ENCODE data around the gene AKNAD1. TPM values are rescaled to one million over a fixed set of nuclear protein-coding genes. Genes with fewer than 3 reads are reported as not detected.

AKNAD1 gene
- total and polyA plus RNA-seq, 7 donors = 0.14 to 2.1 (median 0.69) TPM

DNA sequence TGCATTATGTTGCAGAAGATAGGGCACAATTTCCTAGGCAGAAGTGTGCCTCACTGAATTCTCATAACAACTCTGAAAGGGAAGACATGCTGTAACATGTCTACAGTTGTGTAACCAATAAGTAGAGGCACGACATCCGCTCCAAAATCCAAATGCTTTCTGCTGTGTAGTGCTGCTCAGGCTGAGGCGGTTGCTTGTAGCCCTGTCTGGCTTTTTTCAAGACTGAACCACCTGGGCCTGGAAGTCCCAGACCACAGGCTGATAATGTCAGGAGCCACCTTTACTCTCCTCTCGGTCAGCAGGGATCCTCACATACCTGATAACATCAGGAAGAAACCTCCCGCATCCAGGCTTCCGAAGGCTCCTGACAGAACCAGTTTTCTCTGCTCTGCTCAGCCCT lies 10.9 kb downstream of the AKNAD1 start:
- no peaks in the 10 kb centered on the region for H3K27me3 ChIP-seq (ENCODE audit: insufficient read depth in 3 of 3, low read length in 2 of 3)
- WGBS, 3 donors = 85 to 97% (median 95%) methylated on average over 6 of the region's 6 CpGs
- intact Hi-C loops (cut with DNase I) = no loop called here
- no peaks in the 10 kb centered on the region for H3K9me3 ChIP-seq
- ATAC-seq = no peak
- no peak for DNase-seq
- peaks cover 8% of the 10 kb centered on the region for H3K4me1 ChIP-seq
- H3K36me3 ChIP-seq (ENCODE audit: insufficient read depth in 1 of 2, low read depth in 1 of 2) = no peaks in the 10 kb centered on the region
- no peak overlapping the region for H3K27ac ChIP-seq
- no peak overlapping the region for H3K4me3 ChIP-seq
- TF ChIP-seq, protein P1, sequence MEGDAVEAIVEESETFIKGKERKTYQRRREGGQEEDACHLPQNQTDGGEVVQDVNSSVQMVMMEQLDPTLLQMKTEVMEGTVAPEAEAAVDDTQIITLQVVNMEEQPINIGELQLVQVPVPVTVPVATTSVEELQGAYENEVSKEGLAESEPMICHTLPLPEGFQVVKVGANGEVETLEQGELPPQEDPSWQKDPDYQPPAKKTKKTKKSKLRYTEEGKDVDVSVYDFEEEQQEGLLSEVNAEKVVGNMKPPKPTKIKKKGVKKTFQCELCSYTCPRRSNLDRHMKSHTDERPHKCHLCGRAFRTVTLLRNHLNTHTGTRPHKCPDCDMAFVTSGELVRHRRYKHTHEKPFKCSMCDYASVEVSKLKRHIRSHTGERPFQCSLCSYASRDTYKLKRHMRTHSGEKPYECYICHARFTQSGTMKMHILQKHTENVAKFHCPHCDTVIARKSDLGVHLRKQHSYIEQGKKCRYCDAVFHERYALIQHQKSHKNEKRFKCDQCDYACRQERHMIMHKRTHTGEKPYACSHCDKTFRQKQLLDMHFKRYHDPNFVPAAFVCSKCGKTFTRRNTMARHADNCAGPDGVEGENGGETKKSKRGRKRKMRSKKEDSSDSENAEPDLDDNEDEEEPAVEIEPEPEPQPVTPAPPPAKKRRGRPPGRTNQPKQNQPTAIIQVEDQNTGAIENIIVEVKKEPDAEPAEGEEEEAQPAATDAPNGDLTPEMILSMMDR (IDR thresholded peaks at IDR 0.05) = no peak

DNA sequence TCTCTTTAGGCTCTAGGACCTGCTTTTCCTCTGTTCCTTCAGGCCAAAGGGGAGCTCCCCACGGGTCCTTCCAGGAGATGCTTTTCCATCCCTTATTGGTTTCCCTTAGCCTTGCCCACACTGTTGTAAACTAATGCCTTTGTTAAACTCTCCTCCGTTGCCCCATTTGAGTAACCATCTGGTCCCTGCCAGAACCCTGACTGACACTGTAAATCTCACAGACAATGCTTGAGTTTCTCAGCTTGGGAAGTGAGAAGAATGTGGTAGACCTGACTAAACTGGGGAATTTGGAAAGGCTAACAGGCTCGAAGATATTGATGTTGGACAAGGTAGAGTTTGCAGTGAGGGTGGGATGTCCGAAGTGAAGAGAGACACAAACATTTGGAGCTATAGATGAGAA lies 11.4 kb downstream of the AKNAD1 start:
- no peak for ATAC-seq
- Histone ChIP-seq H3K27me3 (ENCODE audit: insufficient read depth in 3 of 3, low read length in 2 of 3) (no peaks in the 10 kb centered on the region), H3K4me3 (no peak overlapping the region), H3K9me3 (no peaks in the 10 kb centered on the region), H3K36me3 (ENCODE audit: insufficient read depth in 1 of 2, low read depth in 1 of 2) (no peaks in the 10 kb centered on the region), H3K27ac (no peak overlapping the region), H3K4me1 (peaks cover 8% of the 10 kb centered on the region)
- WGBS, 3 donors = 68 to 86% (median 81%) methylated on average over 4 of the region's 4 CpGs
- DNase-seq = no peak
- intact Hi-C loops (cut with DNase I) = no loop called here
- TF ChIP-seq, protein P1 (IDR thresholded peaks at IDR 0.05) = no peak

DNA sequence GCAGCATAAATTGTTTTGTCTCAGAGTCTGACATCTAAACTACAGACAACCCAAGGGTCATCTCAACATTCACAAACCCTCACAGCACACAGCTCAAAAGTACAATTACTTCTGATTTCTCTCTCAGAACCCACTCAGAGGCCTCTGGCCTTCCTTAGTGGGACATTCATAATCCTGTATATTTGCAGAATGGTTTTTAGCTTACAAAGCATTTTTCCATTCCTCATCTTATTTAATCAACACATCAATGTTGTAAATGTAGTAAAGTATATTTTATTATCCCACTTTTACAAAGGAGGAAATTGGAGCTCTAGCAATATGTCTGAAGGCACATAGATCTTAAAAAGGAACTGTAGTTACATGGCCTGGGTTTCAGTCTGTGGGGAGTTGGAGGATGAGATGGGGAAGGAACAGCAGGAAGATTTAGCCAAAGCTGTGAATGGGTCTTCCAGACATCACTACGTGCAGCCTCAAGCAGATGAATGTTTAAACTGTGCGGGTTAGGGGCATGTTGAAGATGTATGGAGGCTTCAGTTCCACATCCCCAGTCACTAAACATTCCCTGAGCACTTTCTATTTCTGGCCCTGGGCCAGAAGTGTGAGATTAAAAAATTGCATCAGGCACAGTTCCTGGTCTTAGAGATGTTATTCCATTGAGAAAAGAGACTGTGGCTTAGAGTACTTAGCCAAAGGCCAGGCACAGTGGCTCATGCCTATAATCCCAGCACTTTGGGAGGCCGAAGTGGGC lies 13.3 kb downstream of the AKNAD1 start:
- H3K4me3 ChIP-seq = no peak overlapping the region
- no peaks in the 10 kb centered on the region for H3K36me3 ChIP-seq (ENCODE audit: insufficient read depth in 1 of 2, low read depth in 1 of 2)
- H3K27ac ChIP-seq = no peak overlapping the region
- WGBS, 3 donors = 76 to 82% (median 79%) methylated on average over 3 of the region's 3 CpGs
- ATAC-seq = no peak
- intact Hi-C loops (cut with DNase I) = no loop called here
- H3K27me3 ChIP-seq (ENCODE audit: insufficient read depth in 3 of 3, low read length in 2 of 3) = no peaks in the 10 kb centered on the region
- peaks cover 8% of the 10 kb centered on the region for H3K4me1 ChIP-seq
- no peaks in the 10 kb centered on the region for H3K9me3 ChIP-seq
- DNase-seq = no peak
- TF ChIP-seq, protein P1 (IDR thresholded peaks at IDR 0.05) = no peak

DNA sequence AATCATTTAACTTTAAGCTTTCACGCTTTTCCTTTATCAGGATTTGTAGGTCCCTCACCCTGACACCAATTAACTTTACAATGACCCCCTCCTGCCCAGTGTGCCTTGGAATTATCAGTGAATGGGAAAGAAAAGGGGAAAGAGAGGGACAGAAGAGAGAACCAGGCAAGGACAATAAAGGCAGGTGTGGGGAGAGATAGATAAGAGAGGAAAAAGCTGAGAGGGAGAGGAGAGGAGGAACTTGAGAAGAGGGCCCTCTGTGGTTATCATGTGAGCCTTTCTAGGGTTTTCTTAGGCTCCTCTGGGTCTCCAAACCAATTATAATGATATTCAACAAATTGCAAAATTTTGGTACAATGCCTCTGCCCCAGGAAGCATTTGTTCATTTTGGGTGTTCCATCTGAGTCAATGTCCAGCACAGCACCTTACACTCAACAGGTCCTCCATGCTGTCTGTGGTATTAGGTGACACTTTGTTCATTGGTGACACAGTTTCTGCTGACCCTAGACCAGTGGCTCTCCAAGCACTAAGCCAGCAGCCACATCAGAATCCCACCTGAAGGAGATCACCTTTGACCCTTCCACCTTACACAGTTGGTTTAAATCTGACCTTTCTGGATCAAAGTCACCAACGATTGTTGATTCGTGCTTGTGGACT lies 14.2 kb downstream of the AKNAD1 start:
- no peak overlapping the region for H3K27ac ChIP-seq
- 79 to 88% (median 85%) methylated on average over 3 of the region's 3 CpGs for WGBS, 3 donors
- ATAC-seq = no peak

More for the DNA sequence above, 14.2 kb downstream of the AKNAD1 start:
- DNase-seq = no peak
- intact Hi-C loops (cut with DNase I) = no loop called here
- Histone ChIP-seq H3K36me3 (ENCODE audit: insufficient read depth in 1 of 2, low read depth in 1 of 2) (no peaks in the 10 kb centered on the region), H3K27me3 (ENCODE audit: insufficient read depth in 3 of 3, low read length in 2 of 3) (no peaks in the 10 kb centered on the region), H3K9me3 (no peaks in the 10 kb centered on the region), H3K4me1 (peaks cover 8% of the 10 kb centered on the region), H3K4me3 (no peak overlapping the region)
- TF ChIP-seq, protein P1 (IDR thresholded peaks at IDR 0.05) = no peak
